GM23338 (cell line): ENCODE measurements around the gene NFIB. TPM values are rescaled to one million over a fixed set of nuclear protein-coding genes. Genes with fewer than 3 reads are reported as not detected.

Source experiments
- EZH2phosphoT487 ChIP-seq: fragments of 200-600 bp; sonication (generic); IDR thresholded peaks from one replicate; pipeline ENCODE4 v1.8.1; 2018; ENCODE audit warnings: antibody characterized with exemption; ENCODE audit not compliant: unreplicated experiment
- POLR2AphosphoS5 ChIP-seq: IDR thresholded peaks from 2 replicates; pipeline ENCODE4 v1.6.1; 2016; ENCODE audit warnings: antibody characterized with exemption, low read depth
- STAT1 ChIP-seq: IDR thresholded peaks from one replicate; pipeline ENCODE4 v1.6.1; 2016; ENCODE audit warnings: antibody characterized with exemption; ENCODE audit not compliant: unreplicated experiment
- ZNF331 ChIP-seq: fragments of 250-450 bp; sonication (Bioruptor Pico); IDR thresholded peaks from 2 replicates; pipeline ENCODE4 v1.5.0; 2020; ENCODE audit warnings: low read depth, mild to moderate bottlenecking, moderate library complexity
- polyA plus RNA-seq: library from polyadenylated mRNA; unstranded; fragments of >200 nt; fragmentation: Nextera tagmentation; extraction: Ambion mirVana; gene quantifications from 2 replicates; pipeline ENCODE4 v1.2.1, GENCODE V29; 2016
- total RNA-seq: library from RNA; depleted of rRNA; stranded (reverse); fragments of >200 nt; shearing (Covaris generic); gene quantifications from 2 replicates; pipeline ENCODE4 v1.2.3, GENCODE V29; 2014
- TF ChIP-seq, protein P1 (sequence below): fragments of 250-450 bp; sonication (Bioruptor Pico); IDR thresholded peaks from 2 replicates; pipeline ENCODE4 v1.5.0; 2020; ENCODE audit warnings: mild to moderate bottlenecking, moderate library complexity
- TF ChIP-seq, protein P2 (sequence below), 2 experiments: fragments of 200-600 bp in 1 of 2; sonication (generic) in 1 of 2; conservative IDR thresholded peaks; 2 replicates each; pipeline versions ENCODE4 v1.5.1 to v1.6.1; 2016 to 2017; ENCODE audit warnings: antibody characterized with exemption in 2 of 2, low read depth in 2 of 2, mild to moderate bottlenecking in 2 of 2, moderate library complexity in 1 of 2
- TF ChIP-seq, protein P3 (sequence below): IDR thresholded peaks from 2 replicates; pipeline ENCODE4 v1.6.1; 2016; ENCODE audit warnings: antibody characterized with exemption

Gene NFIB
- total and polyA plus RNA-seq, 2 experiments from 2014 or later, result 3.9 to 4.7 TPM

DNA sequence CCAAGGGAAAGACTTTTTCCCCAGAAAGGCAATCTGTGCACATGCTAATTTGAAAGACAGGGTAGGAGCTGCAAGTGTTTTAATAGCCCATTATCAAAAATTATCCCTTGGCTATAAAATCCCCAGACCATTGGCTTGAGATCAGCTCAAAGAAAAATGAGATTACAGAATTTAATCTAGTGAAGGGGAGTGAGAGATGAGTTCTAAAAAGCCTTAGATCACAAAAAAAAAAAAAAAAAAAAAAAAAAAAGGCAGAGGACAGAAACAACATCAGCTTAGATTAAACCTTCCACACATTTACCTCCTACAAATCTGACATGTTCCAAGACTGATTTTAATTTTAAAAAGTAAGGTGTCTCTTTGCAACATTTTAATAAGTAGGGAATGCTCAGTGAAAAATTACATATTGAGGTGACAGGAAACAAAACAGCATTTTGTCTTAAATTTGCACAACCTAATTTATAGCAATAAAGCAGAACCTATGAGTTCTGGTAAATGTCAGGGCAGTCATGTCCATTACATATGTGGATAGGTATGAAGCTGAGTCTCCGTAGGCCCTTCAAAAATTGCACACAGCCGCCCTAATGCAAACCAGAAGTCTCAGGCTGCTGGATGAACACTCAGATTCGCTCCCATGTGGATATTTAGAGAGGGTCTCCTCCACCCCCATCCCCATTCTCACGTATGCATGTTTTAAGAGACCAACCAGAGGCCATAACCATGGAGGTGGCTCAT, 43.4 kb downstream of the NFIB start (continued):
- TF ChIP-seq, protein P1, sequence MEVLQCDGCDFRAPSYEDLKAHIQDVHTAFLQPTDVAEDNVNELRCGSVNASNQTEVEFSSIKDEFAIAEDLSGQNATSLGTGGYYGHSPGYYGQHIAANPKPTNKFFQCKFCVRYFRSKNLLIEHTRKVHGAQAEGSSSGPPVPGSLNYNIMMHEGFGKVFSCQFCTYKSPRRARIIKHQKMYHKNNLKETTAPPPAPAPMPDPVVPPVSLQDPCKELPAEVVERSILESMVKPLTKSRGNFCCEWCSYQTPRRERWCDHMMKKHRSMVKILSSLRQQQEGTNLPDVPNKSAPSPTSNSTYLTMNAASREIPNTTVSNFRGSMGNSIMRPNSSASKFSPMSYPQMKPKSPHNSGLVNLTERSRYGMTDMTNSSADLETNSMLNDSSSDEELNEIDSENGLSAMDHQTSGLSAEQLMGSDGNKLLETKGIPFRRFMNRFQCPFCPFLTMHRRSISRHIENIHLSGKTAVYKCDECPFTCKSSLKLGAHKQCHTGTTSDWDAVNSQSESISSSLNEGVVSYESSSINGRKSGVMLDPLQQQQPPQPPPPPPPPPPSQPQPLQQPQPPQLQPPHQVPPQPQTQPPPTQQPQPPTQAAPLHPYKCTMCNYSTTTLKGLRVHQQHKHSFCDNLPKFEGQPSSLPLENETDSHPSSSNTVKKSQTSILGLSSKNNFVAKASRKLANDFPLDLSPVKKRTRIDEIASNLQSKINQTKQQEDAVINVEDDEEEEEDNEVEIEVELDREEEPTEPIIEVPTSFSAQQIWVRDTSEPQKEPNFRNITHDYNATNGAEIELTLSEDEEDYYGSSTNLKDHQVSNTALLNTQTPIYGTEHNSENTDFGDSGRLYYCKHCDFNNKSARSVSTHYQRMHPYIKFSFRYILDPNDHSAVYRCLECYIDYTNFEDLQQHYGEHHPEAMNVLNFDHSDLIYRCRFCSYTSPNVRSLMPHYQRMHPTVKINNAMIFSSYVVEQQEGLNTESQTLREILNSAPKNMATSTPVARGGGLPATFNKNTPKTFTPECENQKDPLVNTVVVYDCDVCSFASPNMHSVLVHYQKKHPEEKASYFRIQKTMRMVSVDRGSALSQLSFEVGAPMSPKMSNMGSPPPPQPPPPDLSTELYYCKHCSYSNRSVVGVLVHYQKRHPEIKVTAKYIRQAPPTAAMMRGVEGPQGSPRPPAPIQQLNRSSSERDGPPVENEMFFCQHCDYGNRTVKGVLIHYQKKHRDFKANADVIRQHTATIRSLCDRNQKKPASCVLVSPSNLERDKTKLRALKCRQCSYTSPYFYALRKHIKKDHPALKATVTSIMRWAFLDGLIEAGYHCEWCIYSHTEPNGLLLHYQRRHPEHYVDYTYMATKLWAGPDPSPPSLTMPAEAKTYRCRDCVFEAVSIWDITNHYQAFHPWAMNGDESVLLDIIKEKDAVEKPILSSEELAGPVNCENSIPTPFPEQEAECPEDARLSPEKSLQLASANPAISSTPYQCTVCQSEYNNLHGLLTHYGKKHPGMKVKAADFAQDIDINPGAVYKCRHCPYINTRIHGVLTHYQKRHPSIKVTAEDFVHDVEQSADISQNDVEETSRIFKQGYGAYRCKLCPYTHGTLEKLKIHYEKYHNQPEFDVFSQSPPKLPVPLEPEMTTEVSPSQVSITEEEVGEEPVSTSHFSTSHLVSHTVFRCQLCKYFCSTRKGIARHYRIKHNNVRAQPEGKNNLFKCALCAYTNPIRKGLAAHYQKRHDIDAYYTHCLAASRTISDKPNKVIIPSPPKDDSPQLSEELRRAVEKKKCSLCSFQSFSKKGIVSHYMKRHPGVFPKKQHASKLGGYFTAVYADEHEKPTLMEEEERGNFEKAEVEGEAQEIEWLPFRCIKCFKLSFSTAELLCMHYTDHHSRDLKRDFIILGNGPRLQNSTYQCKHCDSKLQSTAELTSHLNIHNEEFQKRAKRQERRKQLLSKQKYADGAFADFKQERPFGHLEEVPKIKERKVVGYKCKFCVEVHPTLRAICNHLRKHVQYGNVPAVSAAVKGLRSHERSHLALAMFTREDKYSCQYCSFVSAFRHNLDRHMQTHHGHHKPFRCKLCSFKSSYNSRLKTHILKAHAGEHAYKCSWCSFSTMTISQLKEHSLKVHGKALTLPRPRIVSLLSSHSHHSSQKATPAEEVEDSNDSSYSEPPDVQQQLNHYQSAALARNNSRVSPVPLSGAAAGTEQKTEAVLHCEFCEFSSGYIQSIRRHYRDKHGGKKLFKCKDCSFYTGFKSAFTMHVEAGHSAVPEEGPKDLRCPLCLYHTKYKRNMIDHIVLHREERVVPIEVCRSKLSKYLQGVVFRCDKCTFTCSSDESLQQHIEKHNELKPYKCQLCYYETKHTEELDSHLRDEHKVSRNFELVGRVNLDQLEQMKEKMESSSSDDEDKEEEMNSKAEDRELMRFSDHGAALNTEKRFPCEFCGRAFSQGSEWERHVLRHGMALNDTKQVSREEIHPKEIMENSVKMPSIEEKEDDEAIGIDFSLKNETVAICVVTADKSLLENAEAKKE (CRISPR knock-in tag), result no peak
- TF ChIP-seq POLR2AphosphoS5, result no peak
- TF ChIP-seq, protein P2, sequence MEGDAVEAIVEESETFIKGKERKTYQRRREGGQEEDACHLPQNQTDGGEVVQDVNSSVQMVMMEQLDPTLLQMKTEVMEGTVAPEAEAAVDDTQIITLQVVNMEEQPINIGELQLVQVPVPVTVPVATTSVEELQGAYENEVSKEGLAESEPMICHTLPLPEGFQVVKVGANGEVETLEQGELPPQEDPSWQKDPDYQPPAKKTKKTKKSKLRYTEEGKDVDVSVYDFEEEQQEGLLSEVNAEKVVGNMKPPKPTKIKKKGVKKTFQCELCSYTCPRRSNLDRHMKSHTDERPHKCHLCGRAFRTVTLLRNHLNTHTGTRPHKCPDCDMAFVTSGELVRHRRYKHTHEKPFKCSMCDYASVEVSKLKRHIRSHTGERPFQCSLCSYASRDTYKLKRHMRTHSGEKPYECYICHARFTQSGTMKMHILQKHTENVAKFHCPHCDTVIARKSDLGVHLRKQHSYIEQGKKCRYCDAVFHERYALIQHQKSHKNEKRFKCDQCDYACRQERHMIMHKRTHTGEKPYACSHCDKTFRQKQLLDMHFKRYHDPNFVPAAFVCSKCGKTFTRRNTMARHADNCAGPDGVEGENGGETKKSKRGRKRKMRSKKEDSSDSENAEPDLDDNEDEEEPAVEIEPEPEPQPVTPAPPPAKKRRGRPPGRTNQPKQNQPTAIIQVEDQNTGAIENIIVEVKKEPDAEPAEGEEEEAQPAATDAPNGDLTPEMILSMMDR (conservative IDR thresholded peaks at IDR 0.05; ENCODE audit: low read depth in 2 of 2), result no peak
- TF ChIP-seq, protein P3, sequence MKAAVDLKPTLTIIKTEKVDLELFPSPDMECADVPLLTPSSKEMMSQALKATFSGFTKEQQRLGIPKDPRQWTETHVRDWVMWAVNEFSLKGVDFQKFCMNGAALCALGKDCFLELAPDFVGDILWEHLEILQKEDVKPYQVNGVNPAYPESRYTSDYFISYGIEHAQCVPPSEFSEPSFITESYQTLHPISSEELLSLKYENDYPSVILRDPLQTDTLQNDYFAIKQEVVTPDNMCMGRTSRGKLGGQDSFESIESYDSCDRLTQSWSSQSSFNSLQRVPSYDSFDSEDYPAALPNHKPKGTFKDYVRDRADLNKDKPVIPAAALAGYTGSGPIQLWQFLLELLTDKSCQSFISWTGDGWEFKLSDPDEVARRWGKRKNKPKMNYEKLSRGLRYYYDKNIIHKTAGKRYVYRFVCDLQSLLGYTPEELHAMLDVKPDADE, result no peak
- TF ChIP-seq STAT1, result no peak
- TF ChIP-seq ZNF331 (CRISPR knock-in tag), result no peak
- no peak for TF ChIP-seq EZH2phosphoT487
